ENCODE results near the gene AKT3. TPM values are rescaled to one million over a fixed set of nuclear protein-coding genes. Genes with fewer than 3 reads are reported as not detected.

AKT3 gene
- polyA plus RNA-seq, 3 donors: 0.81 to 1.7 (median 1.4) TPM

DNA sequence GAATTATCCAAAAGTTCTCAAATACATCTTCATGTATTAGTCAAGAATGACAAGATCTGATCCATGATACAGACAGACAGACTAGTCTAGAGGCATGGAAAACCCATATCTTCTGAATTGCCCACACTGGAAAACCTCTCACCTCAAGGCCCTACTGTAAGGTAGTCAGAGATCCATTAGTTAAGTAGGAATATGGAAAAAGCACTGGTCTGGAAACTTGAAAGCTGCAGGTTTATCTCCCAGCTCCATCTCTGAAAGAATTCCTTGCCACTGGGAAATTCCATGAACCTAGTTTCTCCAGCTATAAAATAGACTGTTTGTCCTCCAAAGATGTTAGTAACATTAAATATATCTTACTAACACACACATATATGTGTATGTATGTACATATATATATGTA, 169.2 kb downstream of the AKT3 start:
- H3K4me3 ChIP-seq (replicated peaks in 1 of 3; ENCODE audit: low read depth in 2 of 3, low read length in 3 of 3): no peak overlapping the region
- DNase-seq: no peak
- Mint-ChIP-seq H3K27ac (no peak overlapping the region), H3K4me3 (no peak overlapping the region), H3K4me1 (no peaks in the 10 kb centered on the region), H3K9me3 (peaks cover 0 to 3% (median 0%) of the 10 kb centered on the region in 7 donors), H3K36me3 (peaks cover 15 to 21% of the 10 kb centered on the region in 2 donors), H3K27me3 (ENCODE audit: low read depth in 3 of 3) (peaks cover 0 to 3% (median 1%) of the 10 kb centered on the region in 3 donors)
- H3K4me1 ChIP-seq (ENCODE audit: control insufficient read depth in 1 of 2, insufficient read depth in 2 of 2, low read length in 2 of 2): no peaks in the 10 kb centered on the region
- H3K9me3 ChIP-seq (replicated peaks in 1 of 2; ENCODE audit: control insufficient read depth in 1 of 2, insufficient read depth in 1 of 2, low read length in 2 of 2): no peaks in the 10 kb centered on the region
- H3K9ac ChIP-seq (ENCODE audit: insufficient read depth, low read length, poor library complexity, severe bottlenecking): no peak overlapping the region
- intact Hi-C loops (cut with micrococcal nuclease): no loop called here
- H3K79me2 ChIP-seq (ENCODE audit: insufficient read depth, low read length): no peaks in the 10 kb centered on the region
- TF ChIP-seq, protein P1, sequence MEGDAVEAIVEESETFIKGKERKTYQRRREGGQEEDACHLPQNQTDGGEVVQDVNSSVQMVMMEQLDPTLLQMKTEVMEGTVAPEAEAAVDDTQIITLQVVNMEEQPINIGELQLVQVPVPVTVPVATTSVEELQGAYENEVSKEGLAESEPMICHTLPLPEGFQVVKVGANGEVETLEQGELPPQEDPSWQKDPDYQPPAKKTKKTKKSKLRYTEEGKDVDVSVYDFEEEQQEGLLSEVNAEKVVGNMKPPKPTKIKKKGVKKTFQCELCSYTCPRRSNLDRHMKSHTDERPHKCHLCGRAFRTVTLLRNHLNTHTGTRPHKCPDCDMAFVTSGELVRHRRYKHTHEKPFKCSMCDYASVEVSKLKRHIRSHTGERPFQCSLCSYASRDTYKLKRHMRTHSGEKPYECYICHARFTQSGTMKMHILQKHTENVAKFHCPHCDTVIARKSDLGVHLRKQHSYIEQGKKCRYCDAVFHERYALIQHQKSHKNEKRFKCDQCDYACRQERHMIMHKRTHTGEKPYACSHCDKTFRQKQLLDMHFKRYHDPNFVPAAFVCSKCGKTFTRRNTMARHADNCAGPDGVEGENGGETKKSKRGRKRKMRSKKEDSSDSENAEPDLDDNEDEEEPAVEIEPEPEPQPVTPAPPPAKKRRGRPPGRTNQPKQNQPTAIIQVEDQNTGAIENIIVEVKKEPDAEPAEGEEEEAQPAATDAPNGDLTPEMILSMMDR (IDR thresholded peaks at IDR 0.05): no peak
- no peak overlapping the region for H3K27ac ChIP-seq (ENCODE audit: low read depth in 1 of 2, low read length in 2 of 2)
- H3K4me2 ChIP-seq (replicated peaks; ENCODE audit: extremely low read depth, low read length, poor library complexity, severe bottlenecking): no peak overlapping the region
- H2AFZ ChIP-seq (ENCODE audit: insufficient read depth, low read depth, low read length, poor library complexity, severe bottlenecking): no peak overlapping the region
- H3K27me3 ChIP-seq (ENCODE audit: control insufficient read depth in 2 of 2, insufficient read depth in 2 of 2, low read length in 2 of 2): no peaks in the 10 kb centered on the region
- H4K20me1 ChIP-seq (ENCODE audit: insufficient read depth, low read length): no peaks in the 10 kb centered on the region
- no peaks in the 10 kb centered on the region for H3K36me3 ChIP-seq (replicated peaks in 1 of 2; ENCODE audit: control insufficient read depth in 1 of 2, insufficient read depth in 2 of 2, low read length in 2 of 2)

DNA sequence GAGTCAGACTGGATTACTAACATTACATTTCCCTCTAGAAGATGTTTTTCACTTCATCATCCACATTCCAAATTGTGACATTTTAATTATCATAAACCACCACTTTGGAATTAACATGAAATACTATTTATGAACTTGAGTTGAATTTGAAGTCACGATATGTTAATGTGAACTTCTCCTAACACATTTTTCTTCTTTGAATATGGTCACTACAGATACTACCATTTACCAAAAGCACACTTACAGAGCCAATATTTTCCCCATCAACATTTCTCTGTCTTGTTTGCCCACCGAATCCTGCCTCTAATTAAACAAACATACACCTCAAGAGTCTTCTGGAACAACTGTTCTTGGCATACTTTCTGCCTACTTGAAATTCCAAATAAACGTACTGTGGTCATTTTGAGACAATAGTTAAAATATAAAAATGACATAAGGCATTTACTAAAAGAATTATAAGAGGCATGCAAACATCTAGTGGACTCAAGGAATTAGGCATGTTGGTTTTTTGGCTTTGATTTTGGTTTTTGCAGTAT, 177.4 kb downstream of the AKT3 start:
- H3K27ac Mint-ChIP-seq: no peak overlapping the region
- WGBS (ENCODE audit: insufficient coverage): 100% methylated on average over 1 of the region's 3 CpGs
- Histone ChIP-seq H3K36me3 (replicated peaks in 1 of 2; ENCODE audit: control insufficient read depth in 1 of 2, insufficient read depth in 2 of 2, low read length in 2 of 2) (no peaks in the 10 kb centered on the region), H3K27ac (ENCODE audit: low read depth in 1 of 2, low read length in 2 of 2) (no peak overlapping the region), H3K9me3 (replicated peaks in 1 of 2; ENCODE audit: control insufficient read depth in 1 of 2, insufficient read depth in 1 of 2, low read length in 2 of 2) (no peaks in the 10 kb centered on the region), H3K4me2 (replicated peaks; ENCODE audit: extremely low read depth, low read length, poor library complexity, severe bottlenecking) (no peak overlapping the region), H4K20me1 (ENCODE audit: insufficient read depth, low read length) (no peaks in the 10 kb centered on the region), H2AFZ (ENCODE audit: insufficient read depth, low read depth, low read length, poor library complexity, severe bottlenecking) (no peak overlapping the region), H3K4me1 (ENCODE audit: control insufficient read depth in 1 of 2, insufficient read depth in 2 of 2, low read length in 2 of 2) (no peaks in the 10 kb centered on the region), H3K4me3 (replicated peaks in 1 of 3; ENCODE audit: low read depth in 2 of 3, low read length in 3 of 3) (no peak overlapping the region), H3K79me2 (ENCODE audit: insufficient read depth, low read length) (no peaks in the 10 kb centered on the region), H3K27me3 (ENCODE audit: control insufficient read depth in 2 of 2, insufficient read depth in 2 of 2, low read length in 2 of 2) (no peaks in the 10 kb centered on the region), H3K9ac (ENCODE audit: insufficient read depth, low read length, poor library complexity, severe bottlenecking) (no peak overlapping the region)
- no peaks in the 10 kb centered on the region for H3K27me3 Mint-ChIP-seq (ENCODE audit: low read depth in 3 of 3)
- peaks cover 9 to 10% of the 10 kb centered on the region in 2 donors for H3K36me3 Mint-ChIP-seq
- H3K4me1 Mint-ChIP-seq: no peaks in the 10 kb centered on the region
- intact Hi-C loops (cut with micrococcal nuclease): no loop called here
- no peak for DNase-seq
- no peak overlapping the region for H3K4me3 Mint-ChIP-seq
- TF ChIP-seq, protein P1 (IDR thresholded peaks at IDR 0.05): no peak
- H3K9me3 Mint-ChIP-seq: peaks cover 0 to 8% (median 1%) of the 10 kb centered on the region in 7 donors

Data from CD14-positive monocyte (primary cell).